Panc1 (cell line): ENCODE measurements around the gene HSD17B3. TPM values are rescaled to one million over a fixed set of nuclear protein-coding genes. Genes with fewer than 3 reads are reported as not detected.
"Not testable (repeated sequence)": the region's sequence is repeated elsewhere in the genome, so short reads cannot be mapped to it uniquely, and the experiment has no call there.

Experiments used
- ATAC-seq: fragments of 200-7000 bp; cut with Tn5 transposase; 2 replicates; pipeline ENCODE4 v1.9.1; 2020; ENCODE audit warnings: mild to moderate bottlenecking, moderate library complexity
- BruUV-seq: library from RNA; stranded (reverse); fragments of 400-500 nt; replicated peaks from 2 replicates; lab custom pipeline; 2021; lab: Mats Ljungman, UMichigan
- CTCF ChIA-PET: fragments of 300-600 bp; sonication (Branson Sonifier 250); formaldehyde crosslinking; loops from one replicate; lab custom pipeline; 2022; ENCODE audit warnings: antibody characterized with exemption; lab: Charles Lee
- POLR2A ChIA-PET: fragments of 300-600 bp; sonication (Branson Sonifier 250); formaldehyde crosslinking; loops from one replicate; lab custom pipeline; 2022; ENCODE audit warnings: antibody characterized with exemption; lab: Charles Lee
- DNase-seq: peaks from one replicate; pipeline ENCODE4 v3.0.0-alpha.2; 2010; ENCODE audit warnings: low read depth, low spot score
- H3K27ac ChIP-seq: 2 replicates; pipeline ENCODE4 v1.5.1; 2011; ENCODE audit warnings: mild to moderate bottlenecking, low read length, inconsistent platforms
- H3K27me3 ChIP-seq: fragments of 200-500 bp; sonication (Bioruptor generic); 2 replicates; pipeline ENCODE4 v1.6.0; 2014; ENCODE audit warnings: low read length, inconsistent platforms; ENCODE audit not compliant: control insufficient read depth, insufficient read depth
- H3K36me3 ChIP-seq: fragments of 200-500 bp; sonication (Bioruptor generic); 2 replicates; pipeline ENCODE4 v1.5.1; 2014; ENCODE audit warnings: inconsistent platforms, mild to moderate bottlenecking, low read length, moderate library complexity; ENCODE audit not compliant: control insufficient read depth, insufficient read depth
- H3K4me1 ChIP-seq: 2 replicates; pipeline ENCODE4 v1.5.1; 2011; ENCODE audit warnings: inconsistent platforms, mild to moderate bottlenecking, low read length, moderate library complexity; ENCODE audit not compliant: control insufficient read depth, insufficient read depth
- H3K4me3 ChIP-seq, 2 experiments: 2 replicates each; pipeline ENCODE4 v1.5.1; 2011 to 2012; ENCODE audit warnings: low read depth in 2 of 2, low read length in 2 of 2, mild to moderate bottlenecking in 2 of 2, inconsistent platforms in 1 of 2, moderate library complexity in 1 of 2
- H3K9me3 ChIP-seq: fragments of 200-500 bp; sonication (Bioruptor generic); 2 replicates; pipeline ENCODE4 v1.5.1; 2014; ENCODE audit warnings: low read depth, mild to moderate bottlenecking, inconsistent platforms, low read length, moderate library complexity; ENCODE audit not compliant: control insufficient read depth, insufficient read depth
- POLR2AphosphoS5 ChIP-seq: IDR thresholded peaks from 2 replicates; pipeline ENCODE4 v1.6.1; 2012; ENCODE audit warnings: mild to moderate bottlenecking, low read depth, low read length, moderate library complexity
- REST ChIP-seq, 2 experiments: IDR thresholded peaks; 2 replicates each; pipeline ENCODE4 v1.6.1; 2011 to 2012; ENCODE audit warnings: low read depth in 2 of 2, control low read depth in 1 of 2, low read length in 1 of 2, mild to moderate bottlenecking in 1 of 2, moderate library complexity in 1 of 2; ENCODE audit not compliant: insufficient read depth in 1 of 2
- SIN3A ChIP-seq: IDR thresholded peaks from 2 replicates; pipeline ENCODE4 v1.6.1; 2012; ENCODE audit warnings: low read depth, mild to moderate bottlenecking, low read length, moderate library complexity, borderline replicate concordance; ENCODE audit not compliant: insufficient read depth
- TCF7L2 ChIP-seq: IDR thresholded peaks from 2 replicates; pipeline ENCODE4 v1.6.1; 2011; ENCODE audit warnings: mild to moderate bottlenecking, low read depth, low read length, inconsistent platforms
- in situ Hi-C: cut with HindIII; loops from 2 replicates; pipeline ENCODE4 v1.10.0; 2016; ENCODE audit warnings: low sequenced_read_pairs, low pct_unique_long_range_greater_than_20kb
- intact Hi-C: fragments of 100-400 bp; cut with micrococcal nuclease; formaldehyde crosslinking; loops from one replicate; pipeline ENCODE4 v1.10.0; 2022; ENCODE audit not compliant: unreplicated experiment
- total RNA-seq: library from RNA; stranded (reverse); gene quantifications from one replicate; pipeline ENCODE4 v1.2.1, GENCODE V29; 2021; ENCODE audit not compliant: unreplicated experiment
- TF ChIP-seq, protein P1 (sequence below): fragments of 450-650 bp; IDR thresholded peaks from 2 replicates; pipeline ENCODE4 v1.5.1; 2017; ENCODE audit warnings: mild to moderate bottlenecking

Gene HSD17B3
- total RNA-seq, 1 experiment from 2014 or later = 0.39 TPM

GRCh38 chr9:96236854-96237550, 65.0 kb downstream of the HSD17B3 start:
- Histone ChIP-seq H3K4me1 (no peaks in the 10 kb centered on the region), H3K36me3 (no peaks in the 10 kb centered on the region), H3K27me3 (no peaks in the 10 kb centered on the region), H3K9me3 (no peaks in the 10 kb centered on the region), H3K27ac (no peak overlapping the region), H3K4me3 (no peak overlapping the region)
- intact Hi-C loops (no loop called here), in situ Hi-C loops (no loop called here)
- DNase-seq (no peak), ATAC-seq (no peak)
- ChIA-PET POLR2A (no interaction called here), CTCF (interaction anchor here (0.6 kb wide), 1 partner anchor 1233 kb away, joined by 4 read pairs; no protein-coding TSS in a partner anchor)
- TF ChIP-seq TCF7L2 (no peak), SIN3A (no peak), REST (IDR thresholded peaks at IDR 0.05; ENCODE audit: insufficient read depth in 1 of 2, low read depth in 2 of 2, low read length in 1 of 2) (no peak), POLR2AphosphoS5 (no peak)
- TF ChIP-seq, protein P1, sequence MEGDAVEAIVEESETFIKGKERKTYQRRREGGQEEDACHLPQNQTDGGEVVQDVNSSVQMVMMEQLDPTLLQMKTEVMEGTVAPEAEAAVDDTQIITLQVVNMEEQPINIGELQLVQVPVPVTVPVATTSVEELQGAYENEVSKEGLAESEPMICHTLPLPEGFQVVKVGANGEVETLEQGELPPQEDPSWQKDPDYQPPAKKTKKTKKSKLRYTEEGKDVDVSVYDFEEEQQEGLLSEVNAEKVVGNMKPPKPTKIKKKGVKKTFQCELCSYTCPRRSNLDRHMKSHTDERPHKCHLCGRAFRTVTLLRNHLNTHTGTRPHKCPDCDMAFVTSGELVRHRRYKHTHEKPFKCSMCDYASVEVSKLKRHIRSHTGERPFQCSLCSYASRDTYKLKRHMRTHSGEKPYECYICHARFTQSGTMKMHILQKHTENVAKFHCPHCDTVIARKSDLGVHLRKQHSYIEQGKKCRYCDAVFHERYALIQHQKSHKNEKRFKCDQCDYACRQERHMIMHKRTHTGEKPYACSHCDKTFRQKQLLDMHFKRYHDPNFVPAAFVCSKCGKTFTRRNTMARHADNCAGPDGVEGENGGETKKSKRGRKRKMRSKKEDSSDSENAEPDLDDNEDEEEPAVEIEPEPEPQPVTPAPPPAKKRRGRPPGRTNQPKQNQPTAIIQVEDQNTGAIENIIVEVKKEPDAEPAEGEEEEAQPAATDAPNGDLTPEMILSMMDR = no peak
- BruUV-seq = no TSS peak

GRCh38 chr9:96236337-96236736, 65.6 kb downstream of the HSD17B3 start:
- CTCF ChIA-PET = interaction anchor here (0.6 kb wide), 1 partner anchor 1234 kb away, joined by 4 read pairs; no protein-coding TSS in a partner anchor
- H3K27ac ChIP-seq, DNase-seq, H3K4me1 ChIP-seq, H3K36me3 ChIP-seq, intact Hi-C loops, in situ Hi-C loops, BruUV-seq, ATAC-seq, H3K27me3 ChIP-seq, H3K9me3 ChIP-seq, H3K4me3 ChIP-seq, POLR2A ChIA-PET: not testable (repeated sequence)

GRCh38 chr9:96232539-96233241, 69.3 kb downstream of the HSD17B3 start:
- peak; percentile 94 for ATAC-seq

More at GRCh38 chr9:96232539-96233241, 69.3 kb downstream of the HSD17B3 start:
- ChIA-PET CTCF (interaction anchor here (0.6 to 0.9 kb wide), 4 partner anchors 52 to 174 kb away, joined by 3 to 4 read pairs (median 3); no protein-coding TSS in a partner anchor), POLR2A (no interaction called here)
- no peaks in the 10 kb centered on the region for H3K36me3 ChIP-seq
- no peaks in the 10 kb centered on the region for H3K4me1 ChIP-seq
- in situ Hi-C loops = no loop called here
- no TSS peak for BruUV-seq
- intact Hi-C loops = loop anchor here (5.0 kb wide), 1 partner anchor 85 kb away; no protein-coding TSS in a partner anchor
- no peak for TF ChIP-seq POLR2AphosphoS5
- TF ChIP-seq, protein P1 = peak; percentile 93
- no peak for DNase-seq
- H3K27me3 ChIP-seq = no peaks in the 10 kb centered on the region
- H3K4me3 ChIP-seq = no peak overlapping the region
- H3K27ac ChIP-seq = no peak overlapping the region
- no peaks in the 10 kb centered on the region for H3K9me3 ChIP-seq
